ENCODE results near the gene CASQ1.

Gene CASQ1

GRCh38 chr1:160168609-160169369 lies 21.6 kb upstream of the CASQ1 start:
- DNase-seq (ENCODE audit: low spot score): no peak

- no peak for DNase-seq (ENCODE audit: low spot score)
Measured at GRCh38 chr1:160169553-160170399, 20.6 kb upstream of the CASQ1 start.

GRCh38 chr1:160171354-160171753 lies 19.0 kb upstream of the CASQ1 start:
- DNase-seq (ENCODE audit: low spot score): no peak

GRCh38 chr1:160171980-160172379 lies 18.4 kb upstream of the CASQ1 start:
- no peak for DNase-seq (ENCODE audit: low spot score)

GRCh38 chr1:160177231-160177630 lies 13.1 kb upstream of the CASQ1 start:
- no peak for DNase-seq (ENCODE audit: low spot score)

- no peak for DNase-seq (ENCODE audit: low spot score)
Measured at GRCh38 chr1:160177667-160178066, 12.7 kb upstream of the CASQ1 start.

- no peak for DNase-seq (ENCODE audit: low spot score)
Measured at GRCh38 chr1:160178731-160179130, 11.6 kb upstream of the CASQ1 start.

GRCh38 chr1:160179336-160179735 lies 11.0 kb upstream of the CASQ1 start:
- no peak for DNase-seq (ENCODE audit: low spot score)

- DNase-seq (ENCODE audit: low spot score): no peak
Measured at GRCh38 chr1:160186246-160186645, 4.1 kb upstream of the CASQ1 start.

GRCh38 chr1:160186729-160187128 lies 3.6 kb upstream of the CASQ1 start:
- no peak for DNase-seq (ENCODE audit: low spot score)

GRCh38 chr1:160187407-160187806 lies 3.0 kb upstream of the CASQ1 start:
- DNase-seq (ENCODE audit: low spot score): no peak

- DNase-seq (ENCODE audit: low spot score): no peak
Measured at GRCh38 chr1:160188341-160188740, 2.0 kb upstream of the CASQ1 start.

- DNase-seq (ENCODE audit: low spot score): no peak
Measured at GRCh38 chr1:160191756-160192155, 1.4 kb downstream of the CASQ1 start.

GRCh38 chr1:160192234-160192633 lies 1.9 kb downstream of the CASQ1 start:
- no peak for DNase-seq (ENCODE audit: low spot score)

- DNase-seq (ENCODE audit: low spot score): peak; percentile 86
Measured at GRCh38 chr1:160193091-160193819, 2.9 kb downstream of the CASQ1 start.

GRCh38 chr1:160193832-160194736 lies 3.7 kb downstream of the CASQ1 start:
- no peak for DNase-seq (ENCODE audit: low spot score)

- DNase-seq (ENCODE audit: low spot score): no peak
Measured at GRCh38 chr1:160194737-160195059, 4.3 kb downstream of the CASQ1 start.

- no peak for DNase-seq (ENCODE audit: low spot score)
Measured at GRCh38 chr1:160196143-160196542, 5.8 kb downstream of the CASQ1 start.

GRCh38 chr1:160197231-160197630 lies 6.9 kb downstream of the CASQ1 start:
- DNase-seq (ENCODE audit: low spot score): no peak

GRCh38 chr1:160200786-160201185 lies 10.4 kb downstream of the CASQ1 start:
- DNase-seq (ENCODE audit: low spot score): no peak

- DNase-seq (ENCODE audit: low spot score): no peak
Measured at GRCh38 chr1:160204526-160205241, 14.3 kb downstream of the CASQ1 start.
